ENCODE measurements around the gene CDK19.
"Not testable (repeated sequence)": the region's sequence is repeated elsewhere in the genome, so short reads cannot be mapped to it uniquely, and the experiment has no call there.

CDK19 gene

DNA sequence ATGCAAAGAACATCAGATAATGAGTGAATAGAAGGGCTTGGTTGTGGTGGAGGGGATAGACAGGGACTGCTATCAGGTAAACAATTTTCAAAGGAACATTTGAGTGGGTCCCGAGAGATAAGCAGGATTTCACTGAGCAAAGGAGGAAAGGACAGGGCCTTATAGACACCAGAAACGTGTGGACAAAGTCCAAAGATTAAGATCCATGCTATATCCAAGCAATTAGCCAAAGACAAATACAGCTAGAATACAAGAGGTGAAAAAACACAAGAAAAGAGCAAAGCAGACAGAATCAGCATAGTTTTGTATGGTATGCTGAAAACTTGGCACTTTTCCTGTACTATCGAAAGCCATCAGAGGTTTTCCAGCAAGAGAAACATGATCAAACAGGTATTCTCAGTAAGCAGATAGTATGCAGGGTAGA is 59.8 kb downstream of the CDK19 start:
- DNase-seq: no peak

DNA sequence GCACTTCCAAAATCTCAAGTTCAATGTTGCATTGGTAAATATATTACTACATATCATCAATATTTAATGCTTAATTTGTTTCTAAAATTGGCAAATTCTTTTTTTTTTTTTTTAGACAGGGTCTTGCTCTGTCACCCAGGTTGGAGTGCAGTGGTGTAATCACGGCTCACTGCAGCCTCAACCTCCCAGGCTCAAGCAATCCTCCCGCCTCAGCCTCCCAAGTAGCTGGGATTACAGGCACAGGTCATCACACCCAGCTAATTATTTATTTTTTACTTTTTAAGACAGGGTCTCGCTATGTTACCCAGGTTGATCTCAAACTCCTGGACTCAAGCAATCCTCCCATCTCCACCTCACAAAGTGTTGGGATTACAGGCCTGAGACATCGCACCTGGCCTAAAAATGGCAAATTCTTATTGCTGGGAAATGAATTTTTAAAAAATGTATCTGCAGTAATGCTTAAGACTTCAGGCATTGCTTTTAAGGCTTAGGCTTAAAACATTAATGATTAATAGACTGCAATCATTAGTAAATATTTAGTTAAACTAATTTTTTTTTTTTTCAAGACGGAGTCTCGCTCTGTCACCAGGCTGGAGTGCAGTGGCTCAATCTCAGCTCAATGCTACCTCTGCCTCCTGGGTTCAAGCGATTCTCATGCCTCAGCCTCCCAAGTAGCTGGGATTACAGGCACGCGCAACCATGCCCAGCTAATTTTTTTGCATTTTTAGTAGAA is 61.2 kb downstream of the CDK19 start:
- not testable (repeated sequence) for DNase-seq

DNA sequence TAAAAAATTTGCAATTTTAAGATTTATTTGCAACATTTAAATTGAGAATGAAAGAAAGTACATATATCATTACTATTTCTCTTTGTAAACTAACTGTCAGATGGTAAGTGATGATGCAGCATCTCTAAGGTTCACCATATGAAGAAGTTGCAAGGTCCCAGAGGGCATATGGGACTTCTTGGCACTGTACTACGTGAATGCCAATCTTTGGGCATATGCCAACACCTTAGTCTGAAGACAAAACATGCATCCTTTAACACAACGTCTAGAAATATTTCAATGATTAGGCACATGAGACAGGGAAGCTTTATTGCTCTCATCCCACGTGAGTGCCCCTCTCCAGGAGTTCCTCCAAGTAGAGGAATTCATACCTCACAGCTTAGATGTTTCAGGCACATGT is 66.8 kb downstream of the CDK19 start:
- no peak for DNase-seq

DNA sequence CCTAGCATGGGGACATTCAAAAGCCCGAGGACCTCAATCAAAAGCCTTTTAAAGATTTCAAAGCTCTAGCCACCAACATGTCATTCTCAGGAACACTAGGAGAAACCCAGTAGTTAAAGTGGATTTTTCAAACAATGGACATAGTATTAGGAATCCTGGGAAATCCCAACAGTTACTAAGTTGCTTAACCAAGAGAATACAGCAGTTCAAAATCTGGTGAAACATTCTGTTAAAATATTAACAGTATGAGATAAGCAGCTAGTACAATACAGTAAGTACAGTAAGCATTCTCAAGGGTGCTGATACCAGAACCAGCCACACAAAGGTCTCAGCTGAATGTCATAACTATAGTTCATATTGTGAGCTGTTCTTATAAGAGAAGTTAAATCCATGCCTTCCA is 68.6 kb downstream of the CDK19 start:
- DNase-seq: no peak

DNA sequence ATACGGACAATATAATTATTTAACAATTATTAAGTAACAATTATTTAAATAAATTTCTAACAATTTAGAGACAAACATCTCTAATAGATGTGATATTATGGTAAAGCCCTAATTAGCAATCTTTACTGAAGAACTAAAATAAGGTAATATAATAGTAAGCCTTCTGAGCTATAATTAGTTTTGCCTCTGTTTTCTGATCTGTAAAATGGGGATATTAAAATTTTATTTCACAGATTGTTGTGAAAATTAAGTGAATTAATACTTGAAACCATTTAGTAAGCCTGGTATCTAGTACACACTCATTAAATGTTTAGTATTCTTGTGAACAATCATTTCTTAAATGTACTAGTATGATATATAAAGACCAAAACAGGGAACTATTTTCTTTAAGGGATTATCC is 70.3 kb downstream of the CDK19 start:
- DNase-seq: no peak

DNA sequence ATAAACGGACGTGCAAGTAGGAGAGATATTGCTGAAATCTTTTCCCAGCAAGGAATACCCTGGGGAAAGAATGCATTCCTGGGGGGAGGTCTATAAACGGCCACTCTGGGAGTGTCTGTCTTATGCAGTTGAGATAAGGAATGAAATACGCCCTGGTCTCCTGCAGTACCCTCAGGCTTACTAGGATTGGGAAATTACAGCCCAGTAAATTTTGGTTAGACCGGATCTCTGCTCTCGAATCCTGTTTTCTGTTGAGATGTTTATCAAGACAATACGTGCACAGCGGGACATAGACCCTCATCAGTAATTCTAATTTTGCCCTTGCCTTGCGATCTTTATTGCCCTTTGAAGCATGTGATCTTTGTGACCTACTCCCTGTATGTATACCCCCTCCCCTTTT is 72.7 kb downstream of the CDK19 start:
- DNase-seq: not testable (repeated sequence)

DNA sequence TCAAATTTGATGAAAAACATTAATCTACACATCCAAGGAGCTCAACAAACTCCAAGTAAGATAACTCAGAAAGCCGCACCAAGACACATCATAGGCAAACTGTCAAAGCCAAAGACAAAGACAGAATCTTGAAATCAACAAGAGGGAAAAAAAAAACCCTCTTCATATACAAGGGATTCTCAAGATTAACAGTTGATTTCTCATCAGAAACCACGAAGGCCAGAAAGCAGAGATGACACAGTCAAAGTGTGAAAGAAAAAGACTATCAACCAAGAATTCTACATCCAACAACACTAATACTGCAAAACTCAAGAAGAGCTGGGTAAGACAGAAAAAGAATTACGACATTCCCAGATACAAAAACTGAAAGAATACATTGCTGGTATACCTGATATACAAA is 73.8 kb downstream of the CDK19 start:
- no peak for DNase-seq

DNA sequence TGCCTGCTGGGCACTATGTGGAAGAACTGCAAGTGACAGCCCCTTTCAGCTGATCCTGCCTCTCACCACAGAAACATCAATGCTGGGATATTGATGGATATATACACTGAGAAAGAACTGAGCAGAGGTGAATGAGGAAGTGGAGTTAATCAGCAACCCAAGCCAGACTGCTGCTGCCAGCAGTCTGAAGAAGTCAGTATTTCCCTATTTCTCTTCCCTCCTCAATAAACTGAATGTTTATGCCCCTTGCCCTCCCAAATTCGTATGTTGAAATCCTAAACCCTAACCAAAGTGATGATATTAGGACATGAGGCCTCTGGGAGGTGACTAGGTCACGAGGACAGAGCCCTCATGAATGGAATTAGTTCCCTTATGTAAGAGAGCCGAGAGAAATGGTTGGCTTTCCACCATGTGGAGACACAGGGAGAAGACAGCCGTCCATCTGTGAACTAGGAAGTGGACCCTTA is 76.3 kb downstream of the CDK19 start:
- DNase-seq: no peak

DNA sequence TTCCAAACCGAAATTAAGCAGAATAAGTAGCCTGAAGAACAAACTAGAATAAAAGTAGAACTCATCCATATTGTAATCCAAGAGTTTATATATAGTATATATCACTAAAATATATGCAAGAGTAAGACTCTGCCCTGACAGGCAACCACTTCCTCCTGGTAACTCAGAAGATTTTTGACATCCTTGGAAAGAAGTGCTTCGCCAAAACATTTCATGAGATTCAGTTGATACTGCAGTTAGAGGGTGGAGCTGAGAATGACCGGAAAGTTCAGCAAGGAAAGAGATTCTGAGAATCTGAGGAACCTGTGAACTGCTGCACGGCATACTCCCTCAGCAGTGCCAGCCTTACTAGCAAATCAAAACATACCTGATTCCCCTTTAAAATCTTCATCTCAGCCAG is 79.6 kb downstream of the CDK19 start:
- no peak for DNase-seq

DNA sequence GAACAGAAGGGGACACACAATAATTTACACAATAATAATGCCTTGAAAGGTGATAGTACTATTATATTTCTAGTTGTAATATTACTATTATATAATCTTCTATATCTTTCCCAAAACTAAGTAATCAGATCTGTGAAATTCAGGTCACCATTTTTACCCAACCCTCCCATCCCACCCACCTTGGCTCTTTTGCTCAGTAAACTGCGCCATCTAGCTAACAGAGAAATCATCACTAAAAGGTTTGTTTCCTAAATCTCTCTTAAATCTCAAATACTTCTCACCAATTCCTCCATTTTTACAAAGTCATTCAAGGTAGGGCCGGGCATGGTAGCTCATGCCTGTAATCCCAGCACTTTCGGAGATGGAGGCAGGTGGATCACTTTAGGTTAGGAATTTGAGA is 83.4 kb downstream of the CDK19 start:
- DNase-seq: no peak

DNA sequence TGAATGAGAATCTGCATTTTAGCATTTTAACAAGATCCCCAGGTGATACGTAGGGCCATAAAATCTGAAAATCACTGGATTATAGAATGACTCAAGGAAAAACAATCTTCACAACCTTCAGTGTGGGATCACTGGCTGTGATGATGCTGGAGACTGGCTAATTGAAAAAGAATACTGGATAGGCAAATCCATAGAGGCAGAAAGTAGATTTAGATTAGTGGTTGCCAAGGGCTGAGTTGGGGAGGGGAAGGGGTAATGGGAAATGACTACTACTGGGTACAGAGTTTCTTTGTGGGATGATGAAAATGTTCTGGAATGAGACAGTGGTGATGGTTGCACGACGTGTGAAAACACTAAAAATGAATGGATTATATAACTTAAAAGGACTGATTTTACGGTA is 84.1 kb downstream of the CDK19 start:
- DNase-seq: no peak

DNA sequence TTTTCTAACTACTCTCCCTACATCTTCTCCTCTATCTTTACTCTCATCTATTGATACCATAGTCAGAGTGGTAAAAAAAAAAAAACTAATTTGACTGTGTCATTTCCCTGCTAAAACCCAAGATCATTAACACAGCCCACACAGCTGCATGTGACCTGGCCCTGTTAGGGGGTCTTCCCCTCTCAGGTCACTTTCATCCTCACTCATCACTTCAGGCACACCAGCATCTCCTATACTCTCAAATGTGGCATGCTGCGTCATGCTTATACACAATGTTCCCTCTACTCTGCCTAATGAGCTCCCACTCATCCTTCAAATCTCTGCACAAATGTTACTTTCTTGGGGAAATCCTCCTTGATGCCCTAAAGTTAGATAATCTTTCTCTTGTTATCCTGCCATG is 86.8 kb downstream of the CDK19 start:
- no peak for DNase-seq

DNA sequence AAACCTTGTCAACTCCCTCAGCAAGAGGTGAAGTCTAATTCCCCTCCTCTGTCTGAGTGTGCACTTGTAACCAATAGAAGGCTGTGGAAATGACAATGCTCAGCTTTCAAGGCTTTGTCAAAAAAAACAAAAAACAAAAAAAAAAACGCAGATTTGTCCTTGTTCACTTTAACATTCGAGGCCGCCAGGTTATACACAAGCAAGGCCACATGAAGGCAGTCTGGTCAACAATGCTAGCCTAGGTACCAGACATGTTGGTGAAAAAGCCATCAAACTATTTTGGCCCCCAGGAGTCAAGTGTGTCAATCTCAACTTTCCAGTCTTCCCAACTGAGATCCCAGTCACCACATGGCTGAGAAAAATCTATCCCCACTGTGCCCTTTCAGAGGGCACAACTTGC is 92.3 kb downstream of the CDK19 start:
- DNase-seq: no peak

DNA sequence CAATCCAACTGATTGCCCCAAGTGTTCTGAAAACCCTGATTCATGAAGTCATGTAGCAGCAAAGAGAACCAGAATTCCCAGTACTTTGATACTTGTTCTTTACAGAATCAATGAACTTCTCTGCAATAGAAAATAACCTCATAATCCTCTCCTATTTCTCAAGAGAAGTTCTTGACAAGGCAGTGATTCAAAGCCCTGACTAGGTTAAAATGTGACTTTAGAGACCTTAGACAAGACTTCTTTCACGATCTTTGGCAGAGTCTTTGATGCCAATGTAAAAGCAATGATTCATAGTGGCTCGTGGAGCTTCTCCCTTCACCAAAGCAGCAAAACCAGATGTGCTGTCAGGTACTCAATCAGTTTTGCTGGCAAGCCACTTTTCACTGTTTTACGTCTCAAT is 95.2 kb downstream of the CDK19 start:
- DNase-seq: no peak

DNA sequence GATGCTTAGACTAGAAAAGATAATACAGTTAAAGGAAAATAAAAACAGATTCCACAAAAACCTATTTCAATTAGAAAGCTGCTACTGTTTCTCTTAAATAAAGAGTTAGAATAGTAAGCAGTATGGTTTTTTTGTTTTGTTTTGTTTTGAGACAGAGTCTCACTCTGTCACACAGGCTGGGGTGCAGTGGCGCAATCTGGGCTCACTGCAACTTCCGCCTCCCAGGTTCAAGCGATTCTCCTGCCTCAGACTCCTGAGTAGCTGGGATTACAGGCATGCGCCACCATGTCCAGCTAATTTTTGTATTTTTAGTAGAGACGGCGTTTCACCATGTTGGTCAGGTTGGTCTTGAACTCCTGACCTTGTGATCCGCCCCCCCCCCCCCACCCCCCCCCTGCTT is 95.7 kb downstream of the CDK19 start:
- DNase-seq: not testable (repeated sequence)

DNA sequence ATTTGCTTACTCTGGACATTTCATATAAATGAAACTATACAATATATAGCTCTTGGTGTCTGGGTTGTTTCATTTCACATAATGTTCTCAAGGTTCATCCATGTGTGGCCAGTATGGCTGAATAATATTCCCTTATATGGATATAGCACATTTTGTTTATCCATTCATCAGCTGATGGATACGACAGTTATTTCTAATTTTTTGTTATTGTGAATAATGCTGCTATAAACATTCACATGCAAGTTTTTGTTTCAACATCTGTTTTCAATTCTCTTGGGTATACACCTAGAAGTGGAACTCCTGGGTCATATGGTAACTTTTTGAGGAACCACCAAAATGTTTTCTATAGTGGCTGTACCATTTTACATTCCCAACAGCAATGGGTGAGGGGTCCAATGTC is 101.1 kb downstream of the CDK19 start:
- DNase-seq: no peak

DNA sequence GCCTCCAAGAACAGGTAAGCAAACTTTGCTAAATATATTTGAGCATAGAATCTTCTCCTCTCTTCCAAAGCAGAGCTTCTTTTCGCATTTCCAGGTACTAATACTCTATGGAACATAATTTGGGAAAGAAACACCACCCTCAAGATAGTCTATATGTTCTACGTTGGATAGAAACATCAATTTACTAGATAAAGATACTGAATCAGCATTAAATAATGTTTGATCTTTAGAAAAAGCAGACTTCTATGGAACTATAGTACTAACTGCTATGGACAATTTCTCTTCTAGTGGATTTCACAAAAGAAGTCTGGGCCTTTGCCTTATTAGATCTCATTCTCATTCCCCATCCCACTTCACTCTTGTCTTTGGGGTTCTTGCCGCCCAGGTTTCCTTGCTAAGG is 103.0 kb downstream of the CDK19 start:
- no peak for DNase-seq

DNA sequence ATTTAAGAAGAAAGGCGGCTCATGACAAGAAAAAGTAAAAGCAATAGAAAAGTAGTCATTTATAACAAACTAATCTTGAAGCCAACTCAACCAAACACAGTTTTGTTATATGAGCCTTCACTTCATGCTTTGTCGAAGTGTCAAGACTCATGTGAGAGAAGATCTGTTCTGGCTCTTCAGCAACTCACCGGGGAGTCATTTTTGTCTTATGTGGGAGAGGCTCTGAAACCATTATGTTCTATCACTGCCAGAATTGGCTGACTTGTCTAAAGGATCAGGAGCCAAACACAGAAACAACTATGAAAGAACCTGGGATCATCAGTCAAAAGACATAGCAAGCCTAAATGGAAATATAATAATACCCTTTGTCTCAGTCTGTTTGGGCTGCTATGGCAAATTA is 105.2 kb downstream of the CDK19 start:
- DNase-seq: no peak

DNA sequence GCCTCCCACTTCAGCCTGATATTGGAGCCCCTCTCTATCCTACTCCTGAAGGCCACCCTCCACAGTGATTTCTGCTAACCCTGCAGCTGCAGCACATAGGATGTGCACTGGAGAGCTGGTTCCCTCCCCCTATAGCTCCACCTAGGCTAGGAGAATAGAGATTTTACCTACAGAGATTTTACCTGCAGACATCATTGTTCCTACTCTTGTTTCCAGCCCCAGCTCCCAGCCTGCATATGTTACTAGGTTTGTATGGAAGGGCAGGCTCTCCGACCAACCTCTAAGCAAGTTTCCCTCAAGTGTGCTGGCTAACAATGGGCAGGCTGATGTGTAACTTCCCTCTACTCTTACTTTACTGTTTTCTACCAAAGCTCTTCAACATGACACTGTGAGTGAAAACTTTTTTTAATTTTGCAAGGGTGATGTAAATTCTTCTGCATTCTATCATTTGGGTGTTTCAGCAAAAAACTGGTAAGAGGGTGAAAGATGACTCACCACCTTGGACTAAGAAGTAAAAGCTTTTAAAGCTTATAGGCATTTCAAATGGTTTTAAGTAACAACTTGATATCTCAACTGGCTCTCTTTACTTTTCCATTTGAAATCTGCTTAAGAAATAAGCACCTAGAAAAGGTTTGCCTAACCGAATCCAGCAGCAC is 106.8 kb downstream of the CDK19 start:
- DNase-seq: no peak

DNA sequence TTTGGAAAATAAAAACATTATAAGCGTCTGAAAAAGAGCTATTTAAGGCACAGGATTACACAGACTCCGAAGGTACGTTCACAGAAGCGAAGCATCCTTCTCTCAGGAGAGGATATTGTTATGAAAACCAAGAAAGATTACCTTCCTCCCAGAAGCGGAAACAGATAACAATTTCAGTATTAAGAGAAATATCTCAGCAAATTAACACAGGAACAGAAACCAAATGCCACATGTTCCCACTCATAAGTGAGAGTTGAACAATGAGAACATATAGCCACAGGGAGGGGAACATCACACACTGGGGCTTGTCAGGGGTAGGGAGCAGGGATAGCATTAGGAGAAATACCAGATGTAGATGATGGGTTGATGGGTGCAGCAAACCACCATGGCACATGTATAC is 109.7 kb downstream of the CDK19 start:
- DNase-seq: no peak

DNA sequence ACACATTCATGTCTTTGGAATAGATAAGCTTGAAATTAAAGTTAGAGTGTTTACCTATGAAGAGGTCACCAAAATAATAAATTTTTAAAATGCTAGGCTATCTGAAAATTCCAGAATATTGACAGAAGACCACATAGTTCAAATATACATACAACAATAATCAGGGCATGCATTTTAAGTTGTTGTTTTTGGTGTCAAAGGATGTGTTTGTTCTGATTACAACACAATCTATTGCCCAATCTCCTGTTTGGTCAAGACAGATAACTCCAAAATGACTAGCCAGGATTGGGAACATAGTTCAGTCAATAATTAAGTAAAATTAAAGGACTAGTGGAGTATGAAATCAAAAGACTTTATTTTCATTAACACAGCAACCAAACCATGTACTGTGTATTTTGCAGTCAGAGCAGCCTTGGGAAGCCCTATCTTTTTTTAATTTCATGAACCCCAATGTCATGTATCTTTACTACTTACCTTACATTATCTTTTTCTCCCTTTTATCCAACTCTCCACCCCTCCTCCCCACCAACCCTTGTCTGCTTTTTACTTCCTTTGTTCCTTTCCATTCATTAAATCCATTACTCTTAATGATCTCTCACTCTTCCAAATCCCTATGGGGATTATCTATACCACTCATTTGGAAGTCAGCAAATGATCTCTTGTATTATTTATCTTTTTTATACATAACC is 111.2 kb downstream of the CDK19 start:
- no peak for DNase-seq

DNA sequence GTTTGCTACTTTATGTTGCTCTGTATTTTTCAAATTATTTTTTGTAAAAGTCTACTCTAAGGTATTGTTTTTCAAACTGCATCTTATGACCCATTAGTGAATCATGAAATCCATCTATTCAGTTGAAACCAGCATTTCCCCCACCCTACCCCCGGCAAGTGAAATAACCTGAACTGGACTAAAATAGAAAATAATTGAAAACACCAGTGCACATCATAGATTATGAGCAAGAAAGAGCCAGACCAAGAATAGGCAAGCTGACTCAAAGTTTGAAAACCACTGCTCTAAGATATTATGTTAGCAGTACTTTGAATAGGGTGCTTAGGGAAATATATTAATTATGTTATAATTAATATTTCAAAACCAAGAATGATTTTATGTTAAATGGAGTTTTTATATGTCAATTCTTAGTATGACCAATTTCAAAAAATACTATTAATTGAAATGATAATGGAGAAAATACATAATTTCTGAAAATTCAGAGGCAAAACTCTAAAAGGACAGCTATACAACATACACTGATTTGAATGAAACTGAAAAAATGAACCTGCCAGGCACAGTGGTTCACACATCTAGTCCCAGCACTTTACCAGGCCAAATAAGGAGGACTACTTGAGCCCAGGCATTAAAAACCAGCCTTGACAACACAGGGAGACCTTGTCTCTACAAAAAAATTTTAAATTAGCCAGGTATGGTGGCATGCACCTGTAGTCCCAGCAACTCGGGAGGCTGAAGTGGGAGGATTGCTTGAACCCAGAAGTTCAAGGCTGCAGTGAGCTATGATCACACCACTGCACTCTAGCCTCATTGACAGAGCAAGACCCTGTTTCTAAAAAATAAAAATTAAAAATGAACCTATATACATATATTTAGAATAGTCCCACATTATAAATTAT is 112.0 kb downstream of the CDK19 start:
- no peak for DNase-seq

DNA sequence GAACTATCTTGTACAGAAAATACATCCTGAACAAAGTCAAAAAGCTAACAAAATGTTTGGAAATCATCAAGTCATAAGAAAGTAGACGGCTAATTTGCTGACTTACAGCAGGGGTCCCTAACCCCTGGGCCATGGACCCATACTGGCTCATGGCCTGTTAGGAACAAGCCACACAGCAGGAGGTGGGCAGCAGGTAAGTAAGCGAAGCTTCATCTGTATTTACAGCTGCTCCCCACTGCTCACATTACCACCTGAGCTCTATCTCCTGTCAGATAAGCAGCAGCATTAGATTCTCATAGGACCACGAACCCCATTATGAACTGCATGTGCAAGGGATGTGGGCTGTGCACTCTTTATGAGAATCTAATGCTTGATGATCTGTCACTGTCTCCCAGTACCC is 115.5 kb downstream of the CDK19 start:
- no peak for DNase-seq

All from T-helper 1 cell (primary cell).